Measurements from ENCODE around the gene MAD1L1.

The MAD1L1 gene

GRCh38 chr7:2006231-2006771 is 226.4 kb downstream of the MAD1L1 start:
- H3K9ac ChIP-seq (ENCODE audit: low read length in 5 of 5), result no peak overlapping the region
- H3K36me3 ChIP-seq (ENCODE audit: control insufficient read depth in 5 of 5, insufficient read depth in 5 of 5, low read length in 5 of 5), result peaks cover 0 to 21% (median 13%) of the 10 kb centered on the region in 5 donors
- H3K4me3 ChIP-seq (ENCODE audit: low read depth in 1 of 5, low read length in 5 of 5), result no peak overlapping the region
- no peak overlapping the region for H3K27ac ChIP-seq (ENCODE audit: low read depth, low read length)
- H3K9me3 ChIP-seq (ENCODE audit: control insufficient read depth in 5 of 5, low read length in 5 of 5), result no peaks in the 10 kb centered on the region
- peaks cover 0 to 10% (median 0%) of the 10 kb centered on the region in 5 donors for H3K4me1 ChIP-seq (ENCODE audit: control insufficient read depth in 5 of 5, insufficient read depth in 5 of 5, low read length in 5 of 5)
- H3K27me3 ChIP-seq (ENCODE audit: control insufficient read depth in 5 of 5, insufficient read depth in 4 of 5, low read length in 5 of 5), result no peaks in the 10 kb centered on the region

GRCh38 chr7:2005786-2006185 is 227.0 kb downstream of the MAD1L1 start:
- Histone ChIP-seq H3K27ac (ENCODE audit: low read depth, low read length) (no peak overlapping the region), H3K4me1 (ENCODE audit: control insufficient read depth in 5 of 5, insufficient read depth in 5 of 5, low read length in 5 of 5) (peaks cover 0 to 10% (median 0%) of the 10 kb centered on the region in 5 donors), H3K4me3 (ENCODE audit: low read depth in 1 of 5, low read length in 5 of 5) (no peak overlapping the region), H3K9ac (ENCODE audit: low read length in 5 of 5) (no peak overlapping the region), H3K36me3 (ENCODE audit: control insufficient read depth in 5 of 5, insufficient read depth in 5 of 5, low read length in 5 of 5) (peaks cover 0 to 26% (median 13%) of the 10 kb centered on the region in 5 donors), H3K27me3 (ENCODE audit: control insufficient read depth in 5 of 5, insufficient read depth in 4 of 5, low read length in 5 of 5) (no peaks in the 10 kb centered on the region), H3K9me3 (ENCODE audit: control insufficient read depth in 5 of 5, low read length in 5 of 5) (no peaks in the 10 kb centered on the region)

GRCh38 chr7:2004841-2005725 is 227.7 kb downstream of the MAD1L1 start:
- peaks cover 0 to 26% (median 14%) of the 10 kb centered on the region in 5 donors for H3K36me3 ChIP-seq (ENCODE audit: control insufficient read depth in 5 of 5, insufficient read depth in 5 of 5, low read length in 5 of 5)
- no peak overlapping the region for H3K9ac ChIP-seq (ENCODE audit: low read length in 5 of 5)
- H3K27me3 ChIP-seq (ENCODE audit: control insufficient read depth in 5 of 5, insufficient read depth in 4 of 5, low read length in 5 of 5), result no peaks in the 10 kb centered on the region
- H3K27ac ChIP-seq (ENCODE audit: low read depth, low read length), result no peak overlapping the region
- H3K4me1 ChIP-seq (ENCODE audit: control insufficient read depth in 5 of 5, insufficient read depth in 5 of 5, low read length in 5 of 5), result peaks cover 0 to 10% (median 0%) of the 10 kb centered on the region in 5 donors
- H3K4me3 ChIP-seq (ENCODE audit: low read depth in 1 of 5, low read length in 5 of 5), result no peak overlapping the region
- H3K9me3 ChIP-seq (ENCODE audit: control insufficient read depth in 5 of 5, low read length in 5 of 5), result no peaks in the 10 kb centered on the region

GRCh38 chr7:2003931-2004812 is 228.6 kb downstream of the MAD1L1 start:
- no peak overlapping the region for H3K27ac ChIP-seq (ENCODE audit: low read depth, low read length)
- H3K27me3 ChIP-seq (ENCODE audit: control insufficient read depth in 5 of 5, insufficient read depth in 4 of 5, low read length in 5 of 5), result no peaks in the 10 kb centered on the region
- H3K4me3 ChIP-seq (ENCODE audit: low read depth in 1 of 5, low read length in 5 of 5), result no peak overlapping the region
- H3K9ac ChIP-seq (ENCODE audit: low read length in 5 of 5), result no peak overlapping the region
- H3K4me1 ChIP-seq (ENCODE audit: control insufficient read depth in 5 of 5, insufficient read depth in 5 of 5, low read length in 5 of 5), result peaks cover 0 to 10% (median 0%) of the 10 kb centered on the region in 5 donors
- no peaks in the 10 kb centered on the region for H3K9me3 ChIP-seq (ENCODE audit: control insufficient read depth in 5 of 5, low read length in 5 of 5)
- peaks cover 0 to 26% (median 14%) of the 10 kb centered on the region in 5 donors for H3K36me3 ChIP-seq (ENCODE audit: control insufficient read depth in 5 of 5, insufficient read depth in 5 of 5, low read length in 5 of 5)

- Histone ChIP-seq H3K36me3 (ENCODE audit: control insufficient read depth in 5 of 5, insufficient read depth in 5 of 5, low read length in 5 of 5) (peaks cover 0 to 26% (median 14%) of the 10 kb centered on the region in 5 donors), H3K27me3 (ENCODE audit: control insufficient read depth in 5 of 5, insufficient read depth in 4 of 5, low read length in 5 of 5) (no peaks in the 10 kb centered on the region), H3K27ac (ENCODE audit: low read depth, low read length) (no peak overlapping the region), H3K9me3 (ENCODE audit: control insufficient read depth in 5 of 5, low read length in 5 of 5) (no peaks in the 10 kb centered on the region), H3K9ac (ENCODE audit: low read length in 5 of 5) (no peak overlapping the region), H3K4me3 (ENCODE audit: low read depth in 1 of 5, low read length in 5 of 5) (no peak overlapping the region), H3K4me1 (ENCODE audit: control insufficient read depth in 5 of 5, insufficient read depth in 5 of 5, low read length in 5 of 5) (peaks cover 0 to 10% (median 0%) of the 10 kb centered on the region in 5 donors)
Observed at GRCh38 chr7:2003451-2003930, 229.3 kb downstream of the MAD1L1 start.

- H3K27ac ChIP-seq (ENCODE audit: low read depth, low read length), result no peak overlapping the region
- no peak overlapping the region for H3K4me3 ChIP-seq (ENCODE audit: low read depth in 1 of 5, low read length in 5 of 5)
- peaks cover 0 to 10% (median 0%) of the 10 kb centered on the region in 5 donors for H3K4me1 ChIP-seq (ENCODE audit: control insufficient read depth in 5 of 5, insufficient read depth in 5 of 5, low read length in 5 of 5)
- no peak overlapping the region for H3K9ac ChIP-seq (ENCODE audit: low read length in 5 of 5)
- H3K9me3 ChIP-seq (ENCODE audit: control insufficient read depth in 5 of 5, low read length in 5 of 5), result no peaks in the 10 kb centered on the region
- H3K27me3 ChIP-seq (ENCODE audit: control insufficient read depth in 5 of 5, insufficient read depth in 4 of 5, low read length in 5 of 5), result no peaks in the 10 kb centered on the region
- peaks cover 0 to 26% (median 14%) of the 10 kb centered on the region in 5 donors for H3K36me3 ChIP-seq (ENCODE audit: control insufficient read depth in 5 of 5, insufficient read depth in 5 of 5, low read length in 5 of 5)
Observed at GRCh38 chr7:2002561-2003450, 229.9 kb downstream of the MAD1L1 start.

GRCh38 chr7:2001601-2002442 is 230.9 kb downstream of the MAD1L1 start:
- Histone ChIP-seq H3K27me3 (ENCODE audit: control insufficient read depth in 5 of 5, insufficient read depth in 4 of 5, low read length in 5 of 5) (no peaks in the 10 kb centered on the region), H3K4me1 (ENCODE audit: control insufficient read depth in 5 of 5, insufficient read depth in 5 of 5, low read length in 5 of 5) (peaks cover 0 to 9% (median 0%) of the 10 kb centered on the region in 5 donors), H3K27ac (ENCODE audit: low read depth, low read length) (no peak overlapping the region), H3K9ac (ENCODE audit: low read length in 5 of 5) (no peak overlapping the region), H3K4me3 (ENCODE audit: low read depth in 1 of 5, low read length in 5 of 5) (no peak overlapping the region), H3K9me3 (ENCODE audit: control insufficient read depth in 5 of 5, low read length in 5 of 5) (no peaks in the 10 kb centered on the region), H3K36me3 (ENCODE audit: control insufficient read depth in 5 of 5, insufficient read depth in 5 of 5, low read length in 5 of 5) (peaks cover 0 to 23% (median 14%) of the 10 kb centered on the region in 5 donors)

- H3K4me3 ChIP-seq (ENCODE audit: low read depth in 1 of 5, low read length in 5 of 5), result no peak overlapping the region
- H3K36me3 ChIP-seq (ENCODE audit: control insufficient read depth in 5 of 5, insufficient read depth in 5 of 5, low read length in 5 of 5), result peaks cover 0 to 21% (median 14%) of the 10 kb centered on the region in 5 donors
- no peaks in the 10 kb centered on the region for H3K9me3 ChIP-seq (ENCODE audit: control insufficient read depth in 5 of 5, low read length in 5 of 5)
- no peak overlapping the region for H3K27ac ChIP-seq (ENCODE audit: low read depth, low read length)
- no peaks in the 10 kb centered on the region for H3K27me3 ChIP-seq (ENCODE audit: control insufficient read depth in 5 of 5, insufficient read depth in 4 of 5, low read length in 5 of 5)
- no peak overlapping the region for H3K9ac ChIP-seq (ENCODE audit: low read length in 5 of 5)
- no peaks in the 10 kb centered on the region for H3K4me1 ChIP-seq (ENCODE audit: control insufficient read depth in 5 of 5, insufficient read depth in 5 of 5, low read length in 5 of 5)
Observed at GRCh38 chr7:2000746-2001321, 231.9 kb downstream of the MAD1L1 start.

All from subcutaneous abdominal adipose tissue (tissue), 5 donors.